Heart left ventricle (tissue), 16 donors: Measurements from ENCODE around the gene AMFR. TPM values are rescaled to one million over a fixed set of nuclear protein-coding genes. Genes with fewer than 3 reads are reported as not detected.

Experiments used
- ATAC-seq, 4 donors: fragments of 200-7000 bp; cut with Tn5 transposase; one replicate each; pipeline ENCODE4 v1.9.1; 2020 to 2022; ENCODE audit warnings: moderate library complexity in 4 of 4, mild to moderate bottlenecking in 3 of 4, moderate number of reproducible peaks in 1 of 4
- DNase-seq, 5 donors: peaks; one replicate each; pipeline ENCODE4 v3.0.0-alpha.2; 2020
- H3K27ac ChIP-seq, 12 donors: fragments of 200-600 bp; sonication (generic) in 4 of 12; one replicate each; pipeline versions ENCODE4 v1.5.0 to v1.8.0; 2016 to 2022; ENCODE audit warnings: mild to moderate bottlenecking in 2 of 12
- H3K27me3 ChIP-seq, 9 donors: fragments of 200-600 bp; sonication (generic) in 2 of 9; one replicate each; pipeline versions ENCODE4 v1.5.1 to v1.8.0; 2016 to 2022; ENCODE audit warnings: mild to moderate bottlenecking in 3 of 9
- H3K36me3 ChIP-seq, 9 donors: fragments of 200-600 bp; sonication (generic) in 2 of 9; one replicate each; pipeline versions ENCODE4 v1.5.0 to v1.8.0; 2018 to 2022; ENCODE audit warnings: mild to moderate bottlenecking in 2 of 9
- H3K4me1 ChIP-seq, 12 donors: fragments of 200-600 bp; sonication (generic) in 4 of 12; one replicate each; pipeline versions ENCODE4 v1.5.0 to v1.8.0; 2016 to 2022; ENCODE audit warnings: mild to moderate bottlenecking in 3 of 12
- H3K4me3 ChIP-seq, 12 donors: fragments of 200-600 bp; sonication (generic) in 4 of 12; one replicate each; pipeline versions ENCODE4 v1.5.0 to v1.8.0; 2017 to 2022; ENCODE audit warnings: mild to moderate bottlenecking in 9 of 12, moderate library complexity in 4 of 12
- H3K9me3 ChIP-seq, 12 donors: fragments of 200-600 bp; sonication (generic) in 4 of 12; one replicate each; pipeline versions ENCODE4 v1.5.0 to v1.8.0; 2016 to 2022; ENCODE audit warnings: mild to moderate bottlenecking in 1 of 12
- POLR2A ChIP-seq, 2 donors: fragments of 450-650 bp; IDR thresholded peaks; one replicate each; pipeline ENCODE4 v1.6.1; 2017; ENCODE audit warnings: antibody characterized with exemption in 2 of 2, mild to moderate bottlenecking in 2 of 2, moderate library complexity in 2 of 2
- WGBS, 4 donors: extraction: QIAGEN DNeasy Blood & Tissue Kit in 2 of 4; methylation state at CpG; one replicate each; pipeline versions ENCODE4 v1.1.5 to v1.1.7; 2013 to 2018; 5-methylcytosine and 5-hydroxymethylcytosine counted together
- intact Hi-C, 10 donors: fragments of 100-400 bp; cut with DNase I; formaldehyde crosslinking; loops; one replicate each; pipeline versions ENCODE4 v1.11.1 to v1.14.2; 2022
- polyA plus RNA-seq, 2 donors: library from polyadenylated mRNA; stranded (reverse); fragments of 200-250 nt; gene quantifications; one replicate each; pipeline ENCODE4 v1.2.3, GENCODE V29; 2013
- total RNA-seq, 9 donors: library from RNA; depleted of rRNA in 2 of 9; stranded (reverse); fragments of >200 nt in 2 of 9; fragmentation: NEBNext Ultra II Directional in 3 of 9; extraction: Animal tissue kit (Norgen Biotek cat#: 25700) in 3 of 9; gene quantifications; one replicate each; pipeline versions ENCODE4 v1.1.0 to v1.2.4, GENCODE V29; 2016 to 2023
- TF ChIP-seq, protein P1 (sequence below), 12 donors: fragments of 200-600 bp; sonication (generic) in 4 of 12; IDR thresholded peaks; one replicate each; pipeline versions ENCODE4 v1.5.0 to v1.8.0; 2018 to 2022; ENCODE audit warnings: antibody characterized with exemption in 12 of 12, mild to moderate bottlenecking in 5 of 12
- donor health status: ischemic (EF 13 %, LVEDD 7.1; RV severe dilation, severe dysfunction).
- donor health status: healthy with polysubstance abuse.
- donor health status: DM: no; HTN: yes; CAD: no.
- donor health status: DM: no; HTN: no; CAD: no.
- donor health status: ischemic (EF 25% LVEDD 6.9; RV normal size, moderate dysfunction).
- donor health status: ischemic (EF 25% LVEDD 5.7; RV mildly dilated, moderate dysfunction).
- donor health status: healthy.
- donor health status: DM: yes; HTN: yes; CAD: no.
- donor health status: ischemic (EF 35%, LVEDD 5.7; RV mildly dilated, moderate dysfunction).
- donor health status: nonischemic (EF 11% LVEDD 7.7; RV severe dilation, severe dysfunction).
- donor health status: DM: yes; HTN: yes; CAD: no.
- donor health status: PGD.
- donor health status: ischemic (EF 29% LVEDD 5.4; RV normal size, mild dysfunction).
- donor health status: nonischemic (EF 23%, LVEDD 6.1; RV moderate dilation, normal function).

Gene AMFR
- total and polyA plus RNA-seq, 11 donors: 26.4 to 146 (median 84.8) TPM

DNA sequence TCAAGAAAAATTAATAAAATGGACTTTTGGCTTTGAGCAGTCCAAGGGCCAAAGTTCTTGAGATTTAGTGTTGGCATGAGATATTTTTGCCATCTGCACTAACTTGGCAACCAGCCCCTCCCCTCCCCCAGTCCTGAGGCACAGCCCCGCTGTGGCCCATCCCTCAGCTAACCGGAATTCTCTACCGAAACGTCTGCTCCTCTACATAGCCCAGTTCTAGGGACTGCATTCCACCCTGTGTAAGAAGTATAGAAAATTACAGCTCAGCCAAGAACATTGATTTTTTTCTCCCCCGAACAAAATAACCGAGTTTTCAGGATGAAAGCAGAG lies 97.5 kb downstream of the AMFR start:
- H3K4me3 ChIP-seq: no peak overlapping the region
- no peaks in the 10 kb centered on the region for H3K27me3 ChIP-seq
- H3K4me1 ChIP-seq: peaks cover 0 to 3% (median 0%) of the 10 kb centered on the region in 12 donors
- TF ChIP-seq, protein P1, sequence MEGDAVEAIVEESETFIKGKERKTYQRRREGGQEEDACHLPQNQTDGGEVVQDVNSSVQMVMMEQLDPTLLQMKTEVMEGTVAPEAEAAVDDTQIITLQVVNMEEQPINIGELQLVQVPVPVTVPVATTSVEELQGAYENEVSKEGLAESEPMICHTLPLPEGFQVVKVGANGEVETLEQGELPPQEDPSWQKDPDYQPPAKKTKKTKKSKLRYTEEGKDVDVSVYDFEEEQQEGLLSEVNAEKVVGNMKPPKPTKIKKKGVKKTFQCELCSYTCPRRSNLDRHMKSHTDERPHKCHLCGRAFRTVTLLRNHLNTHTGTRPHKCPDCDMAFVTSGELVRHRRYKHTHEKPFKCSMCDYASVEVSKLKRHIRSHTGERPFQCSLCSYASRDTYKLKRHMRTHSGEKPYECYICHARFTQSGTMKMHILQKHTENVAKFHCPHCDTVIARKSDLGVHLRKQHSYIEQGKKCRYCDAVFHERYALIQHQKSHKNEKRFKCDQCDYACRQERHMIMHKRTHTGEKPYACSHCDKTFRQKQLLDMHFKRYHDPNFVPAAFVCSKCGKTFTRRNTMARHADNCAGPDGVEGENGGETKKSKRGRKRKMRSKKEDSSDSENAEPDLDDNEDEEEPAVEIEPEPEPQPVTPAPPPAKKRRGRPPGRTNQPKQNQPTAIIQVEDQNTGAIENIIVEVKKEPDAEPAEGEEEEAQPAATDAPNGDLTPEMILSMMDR (IDR thresholded peaks at IDR 0.05): no peak
- TF ChIP-seq POLR2A (IDR thresholded peaks at IDR 0.05): no peak
- intact Hi-C loops: no loop called here
- H3K9me3 ChIP-seq: no peaks in the 10 kb centered on the region
- 85 to 90% (median 87%) methylated on average over 6 of the region's 6 CpGs for WGBS, 4 donors
- H3K36me3 ChIP-seq: peaks cover 0 to 3% (median 0%) of the 10 kb centered on the region in 9 donors
- no peak for ATAC-seq
- DNase-seq: no peak
- no peak overlapping the region for H3K27ac ChIP-seq

GRCh38 chr16:56327071-56327928 lies 98.0 kb downstream of the AMFR start:
- DNase-seq (no peak), ATAC-seq (no peak)
- intact Hi-C loops: no loop called here
- 85 to 90% (median 89%) methylated on average over 14 to 18 of the region's 18 CpGs for WGBS, 4 donors
- Histone ChIP-seq H3K36me3 (peaks cover 0 to 3% (median 0%) of the 10 kb centered on the region in 9 donors), H3K27ac (no peak overlapping the region), H3K4me1 (no peaks in the 10 kb centered on the region), H3K4me3 (no peak overlapping the region), H3K9me3 (no peaks in the 10 kb centered on the region), H3K27me3 (no peaks in the 10 kb centered on the region)
- TF ChIP-seq POLR2A (IDR thresholded peaks at IDR 0.05): no peak
- TF ChIP-seq, protein P1 (IDR thresholded peaks at IDR 0.05): no peak

GRCh38 chr16:56325956-56326355 lies 99.4 kb downstream of the AMFR start:
- no peak for TF ChIP-seq POLR2A (IDR thresholded peaks at IDR 0.05)
- TF ChIP-seq, protein P1 (IDR thresholded peaks at IDR 0.05): no peak
- whole genome bisulfite sequencing, 4 donors: 82 to 91% (median 89%) methylated on average over 6 of the region's 6 CpGs
- intact Hi-C loops: no loop called here
- no peak for DNase-seq
- H3K27me3 ChIP-seq: no peaks in the 10 kb centered on the region
- H3K9me3 ChIP-seq: no peaks in the 10 kb centered on the region
- no peaks in the 10 kb centered on the region for H3K4me1 ChIP-seq
- no peak overlapping the region for H3K4me3 ChIP-seq
- H3K27ac ChIP-seq: no peak overlapping the region
- no peak for ATAC-seq
- H3K36me3 ChIP-seq: peaks cover 0 to 3% (median 0%) of the 10 kb centered on the region in 9 donors

DNA sequence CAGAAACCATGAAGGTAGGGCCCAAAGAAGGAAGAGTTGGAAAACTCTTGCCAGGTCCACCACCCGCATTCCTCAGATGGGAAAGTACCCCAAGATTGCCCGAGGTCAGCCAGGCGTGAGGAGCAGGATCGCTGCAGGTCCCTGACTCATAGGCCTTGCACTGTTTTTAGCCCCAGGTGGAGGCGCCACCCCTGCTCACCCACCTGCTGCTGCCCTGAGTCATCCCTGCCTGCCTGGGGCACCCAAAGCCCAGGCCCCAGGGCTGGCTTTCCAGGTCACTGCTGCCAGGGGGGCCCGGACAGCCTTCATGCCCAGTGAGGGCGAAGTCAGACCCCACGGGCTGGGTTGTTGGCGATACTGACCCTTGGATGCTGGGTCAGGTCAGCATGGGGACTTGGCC lies 100.9 kb downstream of the AMFR start:
- Histone ChIP-seq H3K9me3 (no peaks in the 10 kb centered on the region), H3K27ac (no peak overlapping the region), H3K4me3 (no peak overlapping the region), H3K4me1 (no peaks in the 10 kb centered on the region), H3K27me3 (no peaks in the 10 kb centered on the region), H3K36me3 (peaks cover 0 to under 1% (median 0%) of the 10 kb centered on the region in 9 donors)
- ATAC-seq: no peak
- intact Hi-C loops: no loop called here
- DNase-seq: no peak
- 92 to 96% (median 96%) methylated on average over 8 to 9 of the region's 9 CpGs for WGBS, 4 donors
- TF ChIP-seq POLR2A (IDR thresholded peaks at IDR 0.05): no peak
- TF ChIP-seq, protein P1 (IDR thresholded peaks at IDR 0.05): no peak
